HepG2 (cell line): ENCODE results near the gene CHRNB1. TPM values are rescaled to one million over a fixed set of nuclear protein-coding genes. Genes with fewer than 3 reads are reported as not detected.

ENCODE experiments used
- CHD2 ChIP-seq: IDR thresholded peaks from 2 replicates; pipeline ENCODE4 v1.6.1; 2011; ENCODE audit warnings: low read depth, low read length, improper control_type of control experiment
- FOXA1 ChIP-seq, 2 experiments: fragments of 450-650 bp in 1 of 2; sonication (generic) in 1 of 2; formaldehyde crosslinking in 1 of 2; IDR thresholded peaks; 2 replicates each; pipeline versions ENCODE4 v1.4.0 to v1.6.1; 2016 to 2020; ENCODE audit warnings: missing genetic modification reagents in 1 of 2
- KDM2A ChIP-seq: sonication (generic); formaldehyde crosslinking; IDR thresholded peaks from 2 replicates; pipeline ENCODE4 v1.4.0; 2020; ENCODE audit warnings: low read depth, missing genetic modification reagents, borderline replicate concordance
- MAFG ChIP-seq: sonication (generic); formaldehyde crosslinking; IDR thresholded peaks from 2 replicates; pipeline ENCODE4 v1.5.1; 2020; ENCODE audit warnings: mild to moderate bottlenecking, missing genetic modification reagents
- MEF2D ChIP-seq: sonication (generic); formaldehyde crosslinking; IDR thresholded peaks from 2 replicates; pipeline ENCODE4 v1.5.1; 2020; ENCODE audit warnings: mild to moderate bottlenecking, missing genetic modification reagents
- MTA1 ChIP-seq: sonication (generic); formaldehyde crosslinking; IDR thresholded peaks from 2 replicates; pipeline ENCODE4 v1.4.0; 2020; ENCODE audit warnings: missing genetic modification reagents, mild to moderate bottlenecking, borderline replicate concordance
- PHB2 ChIP-seq: fragments of 450-650 bp; IDR thresholded peaks from 2 replicates; pipeline ENCODE4 v1.6.1; 2018; ENCODE audit not compliant: partially characterized antibody
- TBL1XR1 ChIP-seq: fragments of 150-350 bp; IDR thresholded peaks from 2 replicates; pipeline ENCODE4 v1.6.1; 2014; ENCODE audit warnings: borderline replicate concordance, low read length; ENCODE audit not compliant: partially characterized antibody
- TBP ChIP-seq: sonication (generic); formaldehyde crosslinking; IDR thresholded peaks from 2 replicates; pipeline ENCODE4 v1.5.0; 2020; ENCODE audit warnings: missing genetic modification reagents
- U2AF1 ChIP-seq: fragments of 200-400 bp; formaldehyde crosslinking; optimal IDR thresholded peaks from 2 replicates; pipeline ENCODE3; 2017; ENCODE audit warnings: mild to moderate bottlenecking, low read depth, low read length
- ZNF276 ChIP-seq: sonication (generic); formaldehyde crosslinking; IDR thresholded peaks from 2 replicates; pipeline ENCODE4 v1.4.0; 2020; ENCODE audit warnings: mild to moderate bottlenecking, low read depth, missing genetic modification reagents
- ZNF547 ChIP-seq: sonication (generic); formaldehyde crosslinking; IDR thresholded peaks from 2 replicates; pipeline ENCODE4 v1.5.1; 2020; ENCODE audit warnings: mild to moderate bottlenecking, missing genetic modification reagents
- ZNF7 ChIP-seq: IDR thresholded peaks from 2 replicates; pipeline ENCODE4 v1.6.1; 2016; ENCODE audit warnings: missing biosample characterization, missing genetic modification reagents
- ZNF839 ChIP-seq: sonication (generic); formaldehyde crosslinking; IDR thresholded peaks from 2 replicates; pipeline ENCODE4 v1.4.0; 2020; ENCODE audit warnings: missing genetic modification reagents, mild to moderate bottlenecking, borderline replicate concordance
- polyA plus RNA-seq, 8 experiments: library from polyadenylated mRNA; depleted of rRNA in 3 of 8; stranded (reverse) in 7 of 8; unstranded in 1 of 8; fragments of >200 nt; fragmentation: Illumina TruSeq in 4 of 8; extraction: Trizol in 4 of 8; gene quantifications; 2 replicates each; pipeline versions ENCODE4 v1.2.1 to v1.2.3, GENCODE V29; 2011 to 2016; ENCODE audit warnings: low read depth in 4 of 8, missing spikeins in 1 of 8, mixed read lengths in 1 of 8; ENCODE audit not compliant: insufficient read depth in 1 of 8
- total RNA-seq, 5 experiments: library from RNA; depleted of rRNA; stranded (reverse); fragments of >200 nt; fragmentation: Illumina TruSeq; extraction: Trizol; gene quantifications; 2 replicates each; pipeline ENCODE4 v1.2.3, GENCODE V29; 2016; ENCODE audit warnings: low read depth in 1 of 5
- TF ChIP-seq, protein P1 (sequence below), 2 experiments: sonication (generic) in 1 of 2; formaldehyde crosslinking in 1 of 2; IDR thresholded peaks; 2 replicates each; pipeline versions ENCODE4 v1.6.1 to v1.9.0; 2014 to 2022; ENCODE audit warnings: antibody characterized with exemption in 1 of 2, borderline replicate concordance in 1 of 2, inconsistent platforms in 1 of 2, low read depth in 1 of 2, missing genetic modification reagents in 1 of 2
- TF ChIP-seq, protein P2 (sequence below): sonication (generic); formaldehyde crosslinking; IDR thresholded peaks from 2 replicates; pipeline ENCODE4 v1.5.0; 2020; ENCODE audit warnings: missing genetic modification reagents
- TF ChIP-seq, protein P3 (sequence below): IDR thresholded peaks from 2 replicates; pipeline ENCODE4 v1.6.1; 2016; ENCODE audit warnings: missing biosample characterization, missing genetic modification reagents, low read depth

CHRNB1 gene
- total and polyA plus RNA-seq, 2 of the 13 experiments (the other 11 are each of a cell fraction or from before 2014, with no cell fraction given) = 5.4 to 33.7 TPM

- TF ChIP-seq, protein P1, sequence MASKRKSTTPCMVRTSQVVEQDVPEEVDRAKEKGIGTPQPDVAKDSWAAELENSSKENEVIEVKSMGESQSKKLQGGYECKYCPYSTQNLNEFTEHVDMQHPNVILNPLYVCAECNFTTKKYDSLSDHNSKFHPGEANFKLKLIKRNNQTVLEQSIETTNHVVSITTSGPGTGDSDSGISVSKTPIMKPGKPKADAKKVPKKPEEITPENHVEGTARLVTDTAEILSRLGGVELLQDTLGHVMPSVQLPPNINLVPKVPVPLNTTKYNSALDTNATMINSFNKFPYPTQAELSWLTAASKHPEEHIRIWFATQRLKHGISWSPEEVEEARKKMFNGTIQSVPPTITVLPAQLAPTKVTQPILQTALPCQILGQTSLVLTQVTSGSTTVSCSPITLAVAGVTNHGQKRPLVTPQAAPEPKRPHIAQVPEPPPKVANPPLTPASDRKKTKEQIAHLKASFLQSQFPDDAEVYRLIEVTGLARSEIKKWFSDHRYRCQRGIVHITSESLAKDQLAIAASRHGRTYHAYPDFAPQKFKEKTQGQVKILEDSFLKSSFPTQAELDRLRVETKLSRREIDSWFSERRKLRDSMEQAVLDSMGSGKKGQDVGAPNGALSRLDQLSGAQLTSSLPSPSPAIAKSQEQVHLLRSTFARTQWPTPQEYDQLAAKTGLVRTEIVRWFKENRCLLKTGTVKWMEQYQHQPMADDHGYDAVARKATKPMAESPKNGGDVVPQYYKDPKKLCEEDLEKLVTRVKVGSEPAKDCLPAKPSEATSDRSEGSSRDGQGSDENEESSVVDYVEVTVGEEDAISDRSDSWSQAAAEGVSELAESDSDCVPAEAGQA (IDR thresholded peaks at IDR 0.05; ENCODE audit: low read depth) = no peak
- TF ChIP-seq, protein P1 (CRISPR knock-in tag; IDR thresholded peaks at IDR 0.05; ENCODE audit: borderline replicate concordance) = no peak
- 0 out of 2 replicates have a peak, but pooled peaks have one; percentile 23 for TF ChIP-seq CHD2
- TF ChIP-seq FOXA1 (IDR thresholded peaks at IDR 0.05) = no peak
- TF ChIP-seq FOXA1 (CRISPR knock-in tag; IDR thresholded peaks at IDR 0.05) = no peak
- TF ChIP-seq TBL1XR1 = no peak
- TF ChIP-seq ZNF7 (CRISPR knock-in tag) = no peak
- TF ChIP-seq PHB2 = no peak
- TF ChIP-seq KDM2A (CRISPR knock-in tag) = no peak; the same call in 1 of the 2 replicates
- no peak for TF ChIP-seq MTA1 (CRISPR knock-in tag)
- no peak for TF ChIP-seq MEF2D
- TF ChIP-seq TBP (CRISPR knock-in tag) = no peak
- no peak for TF ChIP-seq MAFG (CRISPR knock-in tag)
- 0 out of 2 replicates have a peak, but pooled peaks have one; percentile 24 for TF ChIP-seq ZNF547 (CRISPR knock-in tag)
- TF ChIP-seq, protein P2, sequence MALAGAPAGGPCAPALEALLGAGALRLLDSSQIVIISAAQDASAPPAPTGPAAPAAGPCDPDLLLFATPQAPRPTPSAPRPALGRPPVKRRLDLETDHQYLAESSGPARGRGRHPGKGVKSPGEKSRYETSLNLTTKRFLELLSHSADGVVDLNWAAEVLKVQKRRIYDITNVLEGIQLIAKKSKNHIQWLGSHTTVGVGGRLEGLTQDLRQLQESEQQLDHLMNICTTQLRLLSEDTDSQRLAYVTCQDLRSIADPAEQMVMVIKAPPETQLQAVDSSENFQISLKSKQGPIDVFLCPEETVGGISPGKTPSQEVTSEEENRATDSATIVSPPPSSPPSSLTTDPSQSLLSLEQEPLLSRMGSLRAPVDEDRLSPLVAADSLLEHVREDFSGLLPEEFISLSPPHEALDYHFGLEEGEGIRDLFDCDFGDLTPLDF (CRISPR knock-in tag) = no peak
- TF ChIP-seq ZNF276 (CRISPR knock-in tag) = no peak
- TF ChIP-seq U2AF1 = no peak
- TF ChIP-seq, protein P3, sequence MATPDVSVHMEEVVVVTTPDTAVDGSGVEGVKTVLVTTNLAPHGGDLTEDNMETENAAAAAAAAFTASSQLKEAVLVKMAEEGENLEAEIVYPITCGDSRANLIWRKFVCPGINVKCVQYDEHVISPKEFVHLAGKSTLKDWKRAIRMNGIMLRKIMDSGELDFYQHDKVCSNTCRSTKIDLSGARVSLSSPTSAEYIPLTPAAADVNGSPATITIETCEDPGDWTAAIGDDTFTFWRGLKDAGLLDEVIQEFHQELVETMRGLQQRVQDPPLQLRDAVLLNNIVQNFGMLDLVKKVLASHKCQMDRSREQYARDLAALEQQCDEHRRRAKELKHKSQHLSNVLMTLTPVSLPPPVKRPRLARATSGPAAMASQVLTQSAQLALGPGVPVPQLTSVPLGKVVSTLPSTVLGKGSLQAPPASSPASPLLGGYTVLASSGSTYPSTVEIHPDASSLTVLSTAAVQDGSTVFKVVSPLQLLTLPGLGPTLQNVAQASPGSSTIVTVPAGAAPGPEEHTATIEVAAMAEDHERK (CRISPR knock-in tag) = no peak
- TF ChIP-seq ZNF839 (CRISPR knock-in tag) = peak; percentile 53; the same call in 1 of the 2 replicates
Observed at GRCh38 chr17:7478276-7479212, 33.7 kb downstream of the CHRNB1 start (continued).
